DOHH2 (cell line): ENCODE data around the gene AHSG.

ENCODE experiments used
- EZH2phosphoT487 ChIP-seq: fragments of 200-600 bp; sonication (generic); IDR thresholded peaks from 2 replicates; pipeline ENCODE4 v1.6.1; 2017; ENCODE audit warnings: borderline replicate concordance, mild to moderate bottlenecking, antibody characterized with exemption, low read length, moderate library complexity, mixed read lengths
- TF ChIP-seq, protein P1 (sequence below): fragments of 200-600 bp; sonication (generic); IDR thresholded peaks from one replicate; pipeline ENCODE4 v1.5.1; 2014; ENCODE audit warnings: antibody characterized with exemption, mild to moderate bottlenecking, low read depth, low read length; ENCODE audit not compliant: poor library complexity, severe bottlenecking

GRCh38 chr3:186665625-186666188 is 52.8 kb downstream of the AHSG start, which contains the start of gene HRG:
- TF ChIP-seq, protein P1, sequence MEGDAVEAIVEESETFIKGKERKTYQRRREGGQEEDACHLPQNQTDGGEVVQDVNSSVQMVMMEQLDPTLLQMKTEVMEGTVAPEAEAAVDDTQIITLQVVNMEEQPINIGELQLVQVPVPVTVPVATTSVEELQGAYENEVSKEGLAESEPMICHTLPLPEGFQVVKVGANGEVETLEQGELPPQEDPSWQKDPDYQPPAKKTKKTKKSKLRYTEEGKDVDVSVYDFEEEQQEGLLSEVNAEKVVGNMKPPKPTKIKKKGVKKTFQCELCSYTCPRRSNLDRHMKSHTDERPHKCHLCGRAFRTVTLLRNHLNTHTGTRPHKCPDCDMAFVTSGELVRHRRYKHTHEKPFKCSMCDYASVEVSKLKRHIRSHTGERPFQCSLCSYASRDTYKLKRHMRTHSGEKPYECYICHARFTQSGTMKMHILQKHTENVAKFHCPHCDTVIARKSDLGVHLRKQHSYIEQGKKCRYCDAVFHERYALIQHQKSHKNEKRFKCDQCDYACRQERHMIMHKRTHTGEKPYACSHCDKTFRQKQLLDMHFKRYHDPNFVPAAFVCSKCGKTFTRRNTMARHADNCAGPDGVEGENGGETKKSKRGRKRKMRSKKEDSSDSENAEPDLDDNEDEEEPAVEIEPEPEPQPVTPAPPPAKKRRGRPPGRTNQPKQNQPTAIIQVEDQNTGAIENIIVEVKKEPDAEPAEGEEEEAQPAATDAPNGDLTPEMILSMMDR = no peak
- no peak for TF ChIP-seq EZH2phosphoT487
